K562 (cell line): ENCODE results near the gene PPP1R3E. TPM values are rescaled to one million over a fixed set of nuclear protein-coding genes. Genes with fewer than 3 reads are reported as not detected.
"Not testable (repeated sequence)": the region's sequence is repeated elsewhere in the genome, so short reads cannot be mapped to it uniquely, and the experiment has no call there.

Experiments
- ATF1 ChIP-seq, 2 experiments: fragments of 450-650 bp in 1 of 2; IDR thresholded peaks; 2 replicates each; pipeline ENCODE4 v1.6.1; 2016; ENCODE audit warnings: missing compliant biosample characterization in 1 of 2, missing genetic modification characterization in 1 of 2
- ATF3 ChIP-seq, 2 experiments: fragments of 450-650 bp in 1 of 2; sonication (generic) in 1 of 2; formaldehyde crosslinking in 1 of 2; IDR thresholded peaks in 1 of 2; conservative IDR thresholded peaks in 1 of 2; 2 replicates each; pipeline versions ENCODE4 v1.6.1 to v1.8.1; 2016 to 2023; ENCODE audit warnings: mild to moderate bottlenecking in 2 of 2, moderate library complexity in 2 of 2, inconsistent platforms in 1 of 2, missing genetic modification reagents in 1 of 2
- BCOR ChIP-seq: fragments of 450-650 bp; IDR thresholded peaks from 2 replicates; pipeline ENCODE4 v1.6.1; 2016
- CBFA2T3 ChIP-seq: fragments of 450-650 bp; IDR thresholded peaks from 2 replicates; pipeline ENCODE4 v1.6.1; 2017
- MAFF ChIP-seq: IDR thresholded peaks from 2 replicates; pipeline ENCODE4 v1.6.1; 2012; ENCODE audit warnings: low read length, improper control_type of control experiment
- MAFK ChIP-seq: IDR thresholded peaks from 2 replicates; pipeline ENCODE4 v1.6.1; 2011; ENCODE audit warnings: low read length, improper control_type of control experiment
- MYBL2 ChIP-seq, 2 experiments: fragments of 450-650 bp in 1 of 2; sonication (generic) in 1 of 2; formaldehyde crosslinking in 1 of 2; IDR thresholded peaks; 2 replicates each; pipeline versions ENCODE4 v1.6.1 to v1.8.1; 2017 to 2022; ENCODE audit warnings: borderline replicate concordance in 1 of 2, inconsistent platforms in 1 of 2, low read depth in 1 of 2, mild to moderate bottlenecking in 1 of 2, missing genetic modification reagents in 1 of 2, moderate library complexity in 1 of 2
- SMARCE1 ChIP-seq: fragments of 450-650 bp; IDR thresholded peaks from 2 replicates; pipeline ENCODE4 v1.7.1; 2016; ENCODE audit warnings: mild to moderate bottlenecking
- SOX6 ChIP-seq: fragments of 450-650 bp; IDR thresholded peaks from 2 replicates; pipeline ENCODE4 v1.6.1; 2014; ENCODE audit warnings: mild to moderate bottlenecking
- TEAD4 ChIP-seq, 2 experiments: sonication (generic) in 1 of 2; formaldehyde crosslinking in 1 of 2; IDR thresholded peaks; 2 replicates each; pipeline versions ENCODE4 v1.6.1 to v1.8.0; 2012 to 2022; ENCODE audit warnings: borderline replicate concordance in 1 of 2, inconsistent platforms in 1 of 2, low read length in 1 of 2, mild to moderate bottlenecking in 1 of 2, missing genetic modification reagents in 1 of 2
- TRIM24 ChIP-seq, 2 experiments: fragments of 450-650 bp; IDR thresholded peaks; 2 replicates each; pipeline ENCODE4 v1.6.1; 2016
- polyA plus RNA-seq, 8 experiments: library from polyadenylated mRNA; depleted of rRNA in 4 of 8; stranded (reverse) in 5 of 8; unstranded in 3 of 8; fragments of >200 nt; fragmentation: Nextera tagmentation in 2 of 8; fragmentation: Illumina TruSeq in 1 of 8; extraction: Ambion mirVana in 2 of 8; extraction: Trizol in 1 of 8; gene quantifications; 2 replicates each; pipeline versions ENCODE4 v1.2.1 to v1.2.3, GENCODE V29; 2011 to 2014; ENCODE audit warnings: inconsistent platforms in 1 of 8, missing spikeins in 1 of 8
- total RNA-seq, 7 experiments: library from RNA; depleted of rRNA in 6 of 7; stranded (reverse); fragments of >200 nt in 6 of 7; fragmentation: Illumina TruSeq in 2 of 7; extraction: Trizol in 2 of 7; gene quantifications; 2 replicates each; pipeline versions ENCODE4 v1.2.1 to v1.2.3, GENCODE V29; 2011 to 2021; ENCODE audit warnings: low replicate concordance in 1 of 7
- TF ChIP-seq, protein P1 (sequence below): sonication (generic); formaldehyde crosslinking; IDR thresholded peaks from 2 replicates; pipeline ENCODE4 v1.8.0; 2022; ENCODE audit warnings: missing genetic modification reagents, mild to moderate bottlenecking, moderate library complexity, borderline replicate concordance

PPP1R3E gene
- total and polyA plus RNA-seq, 9 of the 15 experiments (the other 6 are each of a cell fraction or from before 2014, with no cell fraction given) = 3.2 to 18.4 (median 7.6) TPM

DNA sequence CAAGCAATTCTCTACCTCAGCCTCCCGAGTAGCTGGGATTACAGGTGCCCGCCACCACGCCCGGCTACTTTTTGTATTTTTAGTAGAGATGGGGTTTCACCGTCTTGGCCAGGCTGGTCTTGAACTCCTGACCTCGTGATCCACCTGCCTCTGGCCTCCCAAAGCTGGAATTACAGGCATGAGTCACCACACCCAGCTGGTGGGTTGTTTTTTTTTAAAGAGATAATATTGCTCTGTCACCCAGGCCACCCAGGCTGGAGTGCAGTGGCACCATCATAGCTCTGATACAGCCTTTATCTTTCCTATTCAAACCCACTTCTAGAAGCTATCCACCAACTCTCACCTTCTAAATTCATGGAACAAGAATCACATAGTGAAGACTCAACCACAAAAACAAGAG is 24.7 kb downstream of the PPP1R3E start (continued):
- TF ChIP-seq MYBL2 (IDR thresholded peaks at IDR 0.05; ENCODE audit: low read depth) (0 out of 2 replicates have a peak, but pooled peaks have one; percentile 18), TEAD4 (IDR thresholded peaks at IDR 0.05; ENCODE audit: low read length) (0 out of 2 replicates have a peak, but pooled peaks have one; percentile 31), BCOR (peak; percentile 57; the same call in 1 of the 2 replicates), SMARCE1 (0 out of 2 replicates have a peak, but pooled peaks have one; percentile 58), ATF1 (tag; IDR thresholded peaks at IDR 0.05) (0 out of 2 replicates have a peak, but pooled peaks have one; percentile 32), CBFA2T3 (peak; percentile 78), MAFK (0 out of 2 replicates have a peak, but pooled peaks have one; percentile 8), ATF3 (IDR thresholded peaks at IDR 0.05) (peak; percentile 89), ATF3 (CRISPR knock-in tag; conservative IDR thresholded peaks at IDR 0.05) (peak; percentile 90; the same call in 1 of the 2 replicates), MAFF (peak; percentile 60; the same call in 1 of the 2 replicates), TRIM24 (IDR thresholded peaks at IDR 0.05) (peak; percentile 17 to 71; a peak in 3 of 4 replicates), SOX6 (peak; percentile 47; the same call in 1 of the 2 replicates)
- not testable (repeated sequence) for TF ChIP-seq MYBL2 (CRISPR knock-in tag; IDR thresholded peaks at IDR 0.05; ENCODE audit: borderline replicate concordance); TEAD4 (CRISPR knock-in tag; IDR thresholded peaks at IDR 0.05; ENCODE audit: borderline replicate concordance); ATF1 (CRISPR knock-in tag; IDR thresholded peaks at IDR 0.05)
- TF ChIP-seq, protein P1, sequence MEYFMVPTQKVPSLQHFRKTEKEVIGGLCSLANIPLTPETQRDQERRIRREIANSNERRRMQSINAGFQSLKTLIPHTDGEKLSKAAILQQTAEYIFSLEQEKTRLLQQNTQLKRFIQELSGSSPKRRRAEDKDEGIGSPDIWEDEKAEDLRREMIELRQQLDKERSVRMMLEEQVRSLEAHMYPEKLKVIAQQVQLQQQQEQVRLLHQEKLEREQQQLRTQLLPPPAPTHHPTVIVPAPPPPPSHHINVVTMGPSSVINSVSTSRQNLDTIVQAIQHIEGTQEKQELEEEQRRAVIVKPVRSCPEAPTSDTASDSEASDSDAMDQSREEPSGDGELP = peak; percentile 97
